ENCODE measurements around the gene EMP1.

The EMP1 gene

GRCh38 chr12:13250416-13250815, 53.9 kb downstream of the EMP1 start:
- H3K79me2 ChIP-seq (ENCODE audit: control insufficient read depth, insufficient read depth, low read length, poor library complexity): no peaks in the 10 kb centered on the region
- H2BK12ac ChIP-seq (ENCODE audit: low read length): no peak overlapping the region
- no peak overlapping the region for H3K27ac ChIP-seq (ENCODE audit: low read depth, low read length)
- H3K4me3 ChIP-seq (ENCODE audit: low read depth, low read length): no peak overlapping the region
- H2BK5ac ChIP-seq (ENCODE audit: low read depth, low read length, poor library complexity): no peak overlapping the region
- no peaks in the 10 kb centered on the region for H3K27me3 ChIP-seq (ENCODE audit: insufficient read depth, low read length)
- peak; percentile 61 to 75 for DNase-seq
- no peak overlapping the region for H4K8ac ChIP-seq (ENCODE audit: low read depth, low read length)
- no peak overlapping the region for H2AK5ac ChIP-seq (ENCODE audit: low read length)
- no peak overlapping the region for H3K9ac ChIP-seq (ENCODE audit: low read length)
- H3K14ac ChIP-seq (ENCODE audit: low read length): no peak overlapping the region
- peaks cover 0 to 4% of the 10 kb centered on the region in 2 experiments for H3K4me1 ChIP-seq (ENCODE audit: control insufficient read depth in 1 of 2, insufficient read depth in 2 of 2, low read length in 2 of 2)
- H3K4me2 ChIP-seq (ENCODE audit: low read length): no peak overlapping the region
- no peak overlapping the region for H2AFZ ChIP-seq (ENCODE audit: insufficient read depth, low read length, poor library complexity)
- H3K18ac ChIP-seq (ENCODE audit: low read length): no peak overlapping the region
- H3K9me3 ChIP-seq (ENCODE audit: insufficient read depth, low read depth, low read length): no peaks in the 10 kb centered on the region
- H3K4ac ChIP-seq (ENCODE audit: low read depth, low read length): no peak overlapping the region
- WGBS (ENCODE audit: extremely low coverage, insufficient coverage, insufficient read length): no CpG with 5 or more reads among the region's 1 CpG
- H4K91ac ChIP-seq (ENCODE audit: low read depth, low read length): no peak overlapping the region
- H3K23ac ChIP-seq (ENCODE audit: low read length): no peak overlapping the region
- no peaks in the 10 kb centered on the region for H3K36me3 ChIP-seq (ENCODE audit: control insufficient read depth in 1 of 2, insufficient read depth in 2 of 2, low read length in 2 of 2)
- no peak overlapping the region for H2BK120ac ChIP-seq (ENCODE audit: insufficient read depth, low read length, poor library complexity)
- H3K79me1 ChIP-seq (ENCODE audit: low read length): no peaks in the 10 kb centered on the region
- no peak overlapping the region for H4K12ac ChIP-seq (ENCODE audit: low read depth, low read length)

- no CpG with 5 or more reads among the region's 5 CpGs for WGBS (ENCODE audit: extremely low coverage, insufficient coverage, insufficient read length)
- Histone ChIP-seq H3K4me3 (ENCODE audit: low read depth, low read length) (no peak overlapping the region), H2BK12ac (ENCODE audit: low read length) (no peak overlapping the region), H3K4ac (ENCODE audit: low read depth, low read length) (no peak overlapping the region), H3K4me1 (ENCODE audit: control insufficient read depth in 1 of 2, insufficient read depth in 2 of 2, low read length in 2 of 2) (peaks cover 0 to 4% of the 10 kb centered on the region in 2 experiments), H3K4me2 (ENCODE audit: low read length) (no peak overlapping the region), H3K79me1 (ENCODE audit: low read length) (peaks cover 4% of the 10 kb centered on the region), H3K27me3 (ENCODE audit: insufficient read depth, low read length) (no peaks in the 10 kb centered on the region), H3K18ac (ENCODE audit: low read length) (no peak overlapping the region), H3K27ac (ENCODE audit: low read depth, low read length) (no peak overlapping the region), H2AFZ (ENCODE audit: insufficient read depth, low read length, poor library complexity) (no peak overlapping the region), H3K79me2 (ENCODE audit: control insufficient read depth, insufficient read depth, low read length, poor library complexity) (no peaks in the 10 kb centered on the region), H2BK120ac (ENCODE audit: insufficient read depth, low read length, poor library complexity) (no peak overlapping the region), H3K14ac (ENCODE audit: low read length) (no peak overlapping the region), H3K9ac (ENCODE audit: low read length) (no peak overlapping the region), H3K36me3 (ENCODE audit: control insufficient read depth in 1 of 2, insufficient read depth in 2 of 2, low read length in 2 of 2) (no peaks in the 10 kb centered on the region), H4K91ac (ENCODE audit: low read depth, low read length) (no peak overlapping the region), H3K23ac (ENCODE audit: low read length) (no peak overlapping the region), H4K12ac (ENCODE audit: low read depth, low read length) (no peak overlapping the region), H3K9me3 (ENCODE audit: insufficient read depth, low read depth, low read length) (no peaks in the 10 kb centered on the region), H2AK5ac (ENCODE audit: low read length) (no peak overlapping the region), H4K8ac (ENCODE audit: low read depth, low read length) (no peak overlapping the region), H2BK5ac (ENCODE audit: low read depth, low read length, poor library complexity) (no peak overlapping the region)
- no peak for DNase-seq
Observed at GRCh38 chr12:13251521-13251920, 55.0 kb downstream of the EMP1 start.

DNA sequence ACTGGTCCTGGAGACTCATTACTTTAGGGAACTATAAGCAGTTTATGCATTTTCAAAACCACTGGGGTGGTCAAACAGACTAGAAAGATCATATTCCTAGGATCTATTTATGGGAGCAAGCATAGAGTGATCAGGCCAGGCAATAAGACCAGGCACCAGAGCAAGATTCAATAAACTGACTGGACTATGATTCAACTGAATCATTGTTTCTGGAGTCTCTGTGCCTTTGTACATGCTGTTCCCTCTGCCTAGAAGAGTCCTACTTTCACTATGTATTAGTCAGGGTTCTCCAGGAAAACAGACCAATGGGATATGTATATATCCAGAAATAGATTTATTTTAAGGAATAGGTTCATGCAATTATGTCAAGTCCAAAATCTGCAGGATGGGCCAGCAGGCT, 55.5 kb downstream of the EMP1 start:
- no peaks in the 10 kb centered on the region for H3K27me3 ChIP-seq (ENCODE audit: insufficient read depth, low read length)
- no peak overlapping the region for H3K27ac ChIP-seq (ENCODE audit: low read depth, low read length)
- H3K4me2 ChIP-seq (ENCODE audit: low read length): no peak overlapping the region
- no peak overlapping the region for H3K14ac ChIP-seq (ENCODE audit: low read length)
- no peaks in the 10 kb centered on the region for H3K36me3 ChIP-seq (ENCODE audit: control insufficient read depth in 1 of 2, insufficient read depth in 2 of 2, low read length in 2 of 2)
- H3K79me1 ChIP-seq (ENCODE audit: low read length): peaks cover 4% of the 10 kb centered on the region
- no peak overlapping the region for H3K23ac ChIP-seq (ENCODE audit: low read length)
- peaks cover 0 to 4% of the 10 kb centered on the region in 2 experiments for H3K4me1 ChIP-seq (ENCODE audit: control insufficient read depth in 1 of 2, insufficient read depth in 2 of 2, low read length in 2 of 2)
- no peak overlapping the region for H2BK5ac ChIP-seq (ENCODE audit: low read depth, low read length, poor library complexity)
- no peaks in the 10 kb centered on the region for H3K9me3 ChIP-seq (ENCODE audit: insufficient read depth, low read depth, low read length)
- H3K4me3 ChIP-seq (ENCODE audit: low read depth, low read length): no peak overlapping the region
- no peak overlapping the region for H3K18ac ChIP-seq (ENCODE audit: low read length)
- H3K4ac ChIP-seq (ENCODE audit: low read depth, low read length): no peak overlapping the region
- no peak overlapping the region for H2BK120ac ChIP-seq (ENCODE audit: insufficient read depth, low read length, poor library complexity)
- no peak overlapping the region for H4K12ac ChIP-seq (ENCODE audit: low read depth, low read length)
- H2BK12ac ChIP-seq (ENCODE audit: low read length): no peak overlapping the region
- no peak for DNase-seq
- H3K9ac ChIP-seq (ENCODE audit: low read length): no peak overlapping the region
- no peak overlapping the region for H4K8ac ChIP-seq (ENCODE audit: low read depth, low read length)
- no peak overlapping the region for H2AFZ ChIP-seq (ENCODE audit: insufficient read depth, low read length, poor library complexity)
- H4K91ac ChIP-seq (ENCODE audit: low read depth, low read length): no peak overlapping the region
- H2AK5ac ChIP-seq (ENCODE audit: low read length): no peak overlapping the region
- no peaks in the 10 kb centered on the region for H3K79me2 ChIP-seq (ENCODE audit: control insufficient read depth, insufficient read depth, low read length, poor library complexity)

DNA sequence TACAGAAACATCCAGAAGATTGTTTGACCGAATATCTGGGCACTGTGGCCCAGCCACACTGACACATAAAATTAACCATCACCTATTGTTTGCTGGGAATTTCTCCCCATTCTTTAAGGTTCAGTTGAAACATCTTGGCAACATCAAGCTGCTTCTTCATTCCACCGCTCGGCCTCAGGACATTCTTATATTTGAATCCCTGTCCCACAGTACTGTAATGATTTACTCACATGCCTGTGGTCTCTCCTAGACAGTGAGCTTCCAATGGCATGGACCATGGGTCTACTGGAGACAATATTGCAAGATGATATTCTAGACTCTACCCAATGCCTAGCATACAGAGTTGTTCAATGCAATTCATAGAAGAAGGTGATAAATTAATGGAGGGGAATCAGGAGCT, 56.1 kb downstream of the EMP1 start:
- Histone ChIP-seq H3K9ac (ENCODE audit: low read length) (no peak overlapping the region), H3K23ac (ENCODE audit: low read length) (no peak overlapping the region), H2BK5ac (ENCODE audit: low read depth, low read length, poor library complexity) (no peak overlapping the region), H2AK5ac (ENCODE audit: low read length) (no peak overlapping the region), H2BK12ac (ENCODE audit: low read length) (no peak overlapping the region), H3K36me3 (ENCODE audit: control insufficient read depth in 1 of 2, insufficient read depth in 2 of 2, low read length in 2 of 2) (no peaks in the 10 kb centered on the region), H3K4me3 (ENCODE audit: low read depth, low read length) (no peak overlapping the region), H3K79me1 (ENCODE audit: low read length) (peaks cover 4% of the 10 kb centered on the region), H2AFZ (ENCODE audit: insufficient read depth, low read length, poor library complexity) (no peak overlapping the region), H2BK120ac (ENCODE audit: insufficient read depth, low read length, poor library complexity) (no peak overlapping the region), H3K18ac (ENCODE audit: low read length) (no peak overlapping the region), H3K4me2 (ENCODE audit: low read length) (no peak overlapping the region), H3K79me2 (ENCODE audit: control insufficient read depth, insufficient read depth, low read length, poor library complexity) (no peaks in the 10 kb centered on the region), H3K9me3 (ENCODE audit: insufficient read depth, low read depth, low read length) (no peaks in the 10 kb centered on the region), H3K4me1 (ENCODE audit: control insufficient read depth in 1 of 2, insufficient read depth in 2 of 2, low read length in 2 of 2) (peaks cover 0 to 4% of the 10 kb centered on the region in 2 experiments), H3K27ac (ENCODE audit: low read depth, low read length) (no peak overlapping the region), H3K4ac (ENCODE audit: low read depth, low read length) (no peak overlapping the region), H3K14ac (ENCODE audit: low read length) (no peak overlapping the region), H4K91ac (ENCODE audit: low read depth, low read length) (no peak overlapping the region), H3K27me3 (ENCODE audit: insufficient read depth, low read length) (no peaks in the 10 kb centered on the region), H4K12ac (ENCODE audit: low read depth, low read length) (no peak overlapping the region), H4K8ac (ENCODE audit: low read depth, low read length) (no peak overlapping the region)
- WGBS (ENCODE audit: extremely low coverage, insufficient coverage, insufficient read length): no CpG with 5 or more reads among the region's 3 CpGs
- no peak for DNase-seq
